ENCODE measurements around the gene CXCR5.

Gene CXCR5

DNA sequence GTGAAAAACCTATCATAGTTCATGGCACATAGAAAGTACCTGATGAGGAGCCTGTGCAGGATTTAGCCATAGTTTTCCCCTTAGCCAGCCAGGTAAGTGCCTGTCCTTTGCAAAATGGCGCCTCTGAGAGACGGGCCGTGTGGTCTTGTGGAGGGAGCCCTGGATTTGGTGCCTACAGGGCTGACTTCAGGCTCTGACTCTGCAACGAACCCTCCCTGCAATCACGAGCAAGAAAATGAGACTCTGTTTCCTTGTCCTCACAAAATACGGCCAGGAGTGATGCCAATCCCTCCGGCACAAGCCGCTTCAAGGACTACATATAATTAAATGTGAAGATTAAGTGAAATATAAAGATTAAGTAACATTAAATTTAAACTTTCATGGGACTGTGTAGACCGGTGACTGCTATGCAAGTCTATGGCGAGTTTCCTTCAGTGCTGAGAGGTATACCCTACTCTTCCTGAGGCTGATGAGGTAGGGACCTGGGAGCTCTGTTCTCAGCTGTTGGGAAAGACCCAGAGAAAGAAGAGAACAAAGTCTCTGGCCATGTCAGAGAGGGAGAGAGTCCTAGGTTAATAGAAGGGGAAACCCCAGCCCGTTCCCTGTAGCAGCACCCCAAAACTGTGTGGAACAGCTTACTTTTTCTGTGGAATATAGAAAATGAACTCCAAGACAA, 6.1 kb upstream of the CXCR5 start:
- DNase-seq = no peak

DNA sequence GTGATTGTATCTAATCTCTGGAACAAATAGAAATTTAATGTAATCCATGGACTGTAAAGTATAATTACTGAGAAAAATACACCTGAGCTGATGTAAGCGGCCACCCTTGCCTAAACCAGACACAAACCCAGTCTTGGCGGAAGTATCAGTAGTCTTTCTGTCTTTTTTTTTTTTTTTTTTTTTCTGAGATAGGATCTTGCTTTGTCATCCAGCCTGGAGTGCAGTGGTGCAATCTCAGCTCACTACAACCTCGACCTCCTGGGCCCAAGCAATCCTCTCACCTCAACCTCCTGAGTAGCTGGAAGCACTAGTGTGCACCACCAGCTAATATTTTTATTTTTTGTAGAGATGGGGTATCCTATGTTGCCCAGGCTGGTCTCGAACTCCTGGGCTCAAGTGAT, 5.5 kb upstream of the CXCR5 start:
- peak; percentile 56 for DNase-seq

DNA sequence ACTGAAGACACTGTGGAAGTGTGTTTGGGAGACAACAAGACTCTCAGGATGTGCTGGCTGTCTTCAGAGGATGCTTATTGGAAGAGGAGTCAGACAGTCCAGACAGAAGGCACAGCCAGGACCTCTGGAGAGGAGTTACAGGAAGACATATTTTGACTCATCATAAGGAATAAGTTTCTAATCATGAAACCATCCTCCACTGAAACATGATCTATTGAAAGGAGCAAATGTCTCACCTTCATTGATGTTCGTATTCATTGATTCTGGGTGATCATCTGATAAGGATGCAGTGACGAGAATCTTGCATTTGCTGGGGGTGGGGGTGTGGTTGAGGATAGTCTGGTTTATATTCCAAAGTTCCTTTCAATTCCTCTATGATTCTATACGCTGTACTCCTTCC, 2.5 kb upstream of the CXCR5 start:
- DNase-seq = no peak

DNA sequence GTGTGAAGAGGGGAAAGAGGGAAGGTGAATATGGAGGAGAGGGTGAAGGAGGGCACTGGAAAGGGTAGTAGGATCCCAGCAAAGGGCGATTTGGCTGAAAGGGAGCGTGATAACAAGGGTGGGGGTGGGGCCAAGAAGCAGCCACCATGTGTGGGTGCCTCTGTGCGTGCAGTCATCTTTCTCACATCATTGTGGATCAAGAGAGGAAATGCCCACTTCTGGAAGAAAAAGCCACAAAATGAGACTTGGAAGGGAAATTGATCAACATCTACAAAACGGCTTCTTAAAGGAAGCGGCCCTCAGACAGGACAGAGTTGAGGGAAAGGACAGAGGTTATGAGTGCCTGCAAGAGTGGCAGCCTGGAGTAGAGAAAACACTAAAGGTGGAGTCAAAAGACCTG, 1.2 kb upstream of the CXCR5 start:
- no peak for DNase-seq

DNA sequence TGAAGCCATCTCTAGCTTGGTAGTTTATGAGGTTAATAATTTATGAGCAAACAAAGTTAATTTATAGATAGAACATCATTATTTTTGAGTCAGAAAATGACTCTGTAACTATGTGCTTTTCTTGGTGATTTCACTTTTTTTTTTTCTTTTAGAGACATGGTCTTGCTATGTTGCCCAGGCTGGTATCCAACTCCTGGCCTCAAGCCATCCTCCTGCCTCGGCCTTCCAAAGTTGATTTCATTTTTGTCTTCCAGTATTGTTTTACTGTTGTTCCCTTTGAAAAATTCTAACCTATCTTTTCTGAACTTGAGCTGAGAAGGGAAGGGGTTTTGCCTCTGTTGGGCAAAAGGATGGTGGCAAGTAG, 706 bp upstream of the CXCR5 start:
- no peak for DNase-seq

DNA sequence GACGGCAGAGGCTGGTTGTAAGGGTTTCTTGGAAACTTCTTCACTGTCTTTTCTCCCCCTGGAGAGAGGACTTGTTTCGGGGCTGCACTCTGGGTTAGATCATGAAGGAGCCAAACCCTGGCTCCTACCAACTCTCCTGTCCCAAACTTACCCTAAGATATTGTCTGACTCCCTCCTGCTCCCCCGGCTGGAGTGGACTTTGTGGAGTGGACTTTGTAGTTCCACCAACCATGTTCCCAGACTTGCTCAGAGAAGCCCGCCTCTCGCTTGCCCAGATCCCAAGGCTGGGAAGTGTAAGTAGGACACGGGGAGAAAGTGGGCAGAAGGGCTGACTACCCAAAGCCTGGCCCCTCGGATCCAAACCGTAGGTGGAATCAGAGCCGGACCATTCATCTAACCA, 1.2 kb downstream of the CXCR5 start:
- no peak for DNase-seq

DNA sequence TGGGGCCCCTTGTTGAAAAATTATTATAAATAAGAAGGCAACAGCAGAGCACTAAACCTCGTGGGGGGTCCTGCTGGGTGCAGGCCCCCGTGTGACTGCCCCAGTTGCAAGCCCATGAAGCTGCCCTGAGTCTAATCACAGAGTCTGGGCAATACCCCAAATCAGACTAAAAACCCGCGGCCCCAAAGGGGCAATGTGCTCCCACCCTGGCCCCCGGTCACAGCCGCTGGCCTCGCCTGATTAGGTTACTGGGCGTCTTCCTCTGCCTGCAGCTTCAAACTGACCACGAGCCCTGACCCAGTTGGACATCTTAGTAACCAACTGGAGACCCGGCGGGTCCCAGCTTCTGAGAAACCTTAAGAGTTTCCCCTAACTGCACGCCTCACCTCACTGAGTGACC, 1.6 kb downstream of the CXCR5 start:
- no peak for DNase-seq

DNA sequence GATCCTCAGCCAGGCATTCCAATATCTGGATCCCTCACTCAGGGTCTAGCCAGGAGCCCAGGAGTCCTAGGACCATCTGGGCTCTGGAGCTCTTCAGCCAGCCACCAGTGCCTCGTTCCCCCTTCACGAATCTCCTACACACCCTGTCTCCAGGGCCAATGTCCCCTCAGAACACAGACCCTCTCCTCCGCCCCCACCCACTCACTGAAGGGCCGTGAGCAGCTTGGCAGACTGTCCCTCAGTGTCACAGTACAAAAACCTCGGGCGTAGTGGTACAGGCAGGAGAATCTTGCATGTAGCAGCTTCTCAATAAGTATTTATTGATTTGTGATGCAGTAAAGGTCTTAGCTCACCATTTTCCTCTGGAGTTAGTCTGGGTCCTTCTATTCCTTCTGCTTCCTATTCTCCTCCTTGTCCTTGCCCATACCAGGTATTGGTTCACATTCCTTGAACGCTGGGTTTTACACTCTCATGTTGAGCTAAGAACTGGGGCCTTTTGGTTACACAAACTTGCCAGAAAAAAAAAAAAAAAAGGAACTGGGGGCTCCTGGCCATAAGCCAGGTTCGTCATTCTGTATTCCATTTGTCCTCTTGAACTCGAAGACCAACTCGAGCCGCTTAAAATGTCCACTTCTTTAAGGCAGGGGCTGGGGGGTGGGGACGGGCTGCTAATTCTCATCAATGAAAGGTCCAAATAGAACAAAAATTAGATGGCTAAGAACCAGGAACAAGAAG, 2.3 kb downstream of the CXCR5 start:
- no peak for DNase-seq

DNA sequence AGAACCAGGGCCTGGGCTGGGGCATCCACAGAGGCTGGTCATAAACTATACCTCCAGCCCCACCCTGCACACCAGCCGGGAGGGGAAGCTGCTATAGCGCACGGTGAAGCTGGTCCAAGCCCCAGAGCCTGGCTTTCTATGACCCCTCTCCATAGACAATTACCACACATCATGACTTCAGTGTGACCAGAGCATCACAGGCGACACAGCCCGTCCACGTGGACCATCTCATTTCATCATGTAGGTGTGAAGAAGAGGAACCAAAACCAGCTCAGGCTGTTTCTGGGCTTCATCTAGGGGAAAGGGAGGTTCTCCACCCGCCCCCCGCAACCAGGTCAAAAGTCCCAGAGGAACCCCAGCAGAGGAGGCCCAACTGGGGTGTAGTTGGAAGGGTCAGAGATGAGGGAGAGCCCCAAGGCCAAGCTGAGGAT, 3.0 kb downstream of the CXCR5 start:
- DNase-seq = no peak

DNA sequence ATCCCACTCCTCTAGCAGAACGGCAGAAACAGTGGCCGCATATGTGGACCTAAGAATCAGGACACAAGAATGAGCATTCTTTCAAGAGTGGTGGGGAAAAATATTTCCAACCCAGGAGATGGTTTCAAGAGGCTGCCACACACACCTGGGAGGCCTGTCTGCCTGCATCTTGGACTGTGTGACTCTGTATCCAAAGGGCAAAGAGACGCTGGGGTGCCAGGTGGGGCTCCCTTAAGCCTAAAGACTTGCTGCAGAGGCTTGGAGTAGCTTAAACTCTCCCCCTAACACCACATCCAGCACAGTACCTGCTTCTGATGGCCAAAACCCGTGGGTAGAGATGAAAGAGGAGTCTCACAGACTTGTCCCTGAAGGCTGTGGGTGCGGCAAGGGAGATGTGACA, 3.5 kb downstream of the CXCR5 start:
- DNase-seq = no peak

DNA sequence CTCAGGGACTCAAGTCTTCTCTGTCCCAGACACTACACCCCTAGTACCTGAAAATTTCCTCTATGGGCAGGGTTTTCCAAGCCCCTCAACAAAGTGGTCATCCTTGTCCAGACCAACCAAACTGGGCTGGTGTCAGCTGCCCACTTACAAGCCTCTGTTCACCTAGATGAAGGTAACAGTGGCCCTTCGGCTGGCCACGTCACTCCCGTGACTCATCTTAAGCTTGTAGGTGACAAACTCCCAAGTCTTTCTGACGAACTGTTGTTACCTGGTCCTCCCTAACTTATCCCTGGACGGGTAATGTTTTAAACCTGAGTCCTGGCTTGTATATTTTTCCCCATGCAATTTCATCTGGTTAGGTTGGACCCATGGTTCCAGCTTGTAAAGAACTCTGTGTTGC, 4.7 kb downstream of the CXCR5 start:
- no peak for DNase-seq

DNA sequence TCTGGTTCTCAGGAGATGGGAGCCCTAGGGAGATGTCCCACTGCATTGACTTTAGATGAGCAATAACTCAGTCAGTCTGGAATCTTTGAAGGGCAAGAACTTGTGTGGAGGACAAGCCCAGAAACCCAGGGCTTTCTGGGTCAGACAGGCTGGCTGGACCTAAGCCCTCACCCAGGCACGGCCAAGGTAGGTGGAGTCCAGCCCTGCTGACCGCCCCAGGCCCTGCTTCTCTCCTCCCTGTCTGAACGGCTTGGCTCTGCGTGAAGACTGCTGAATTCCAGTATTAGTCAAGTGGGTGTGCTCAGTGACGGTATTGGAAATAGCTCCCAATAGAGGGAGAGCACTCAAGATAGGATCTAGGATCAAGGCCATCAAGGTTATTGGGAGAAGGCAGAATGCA, 6.1 kb downstream of the CXCR5 start:
- DNase-seq = no peak

DNA sequence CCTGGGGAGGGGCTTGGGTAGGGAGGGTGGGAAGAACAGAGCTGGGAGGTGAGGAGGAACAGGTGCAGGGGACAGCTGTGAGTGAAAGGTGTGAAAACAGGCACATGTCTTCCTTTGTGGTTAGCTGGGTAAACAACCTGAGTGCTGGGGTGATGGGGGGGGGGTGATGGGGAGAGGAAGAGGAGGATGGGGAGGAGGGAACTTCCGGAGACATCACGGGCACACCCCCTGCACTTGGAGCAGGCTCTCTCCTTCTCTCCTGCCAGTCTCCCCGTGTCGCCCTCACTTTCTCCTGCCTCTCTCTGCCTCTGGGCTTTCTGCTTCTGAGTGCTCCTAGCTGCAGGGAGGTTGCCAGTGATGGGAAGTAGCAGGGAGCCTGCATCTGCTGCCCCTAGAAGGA, 8.8 kb downstream of the CXCR5 start:
- peak; percentile 80 for DNase-seq

DNA sequence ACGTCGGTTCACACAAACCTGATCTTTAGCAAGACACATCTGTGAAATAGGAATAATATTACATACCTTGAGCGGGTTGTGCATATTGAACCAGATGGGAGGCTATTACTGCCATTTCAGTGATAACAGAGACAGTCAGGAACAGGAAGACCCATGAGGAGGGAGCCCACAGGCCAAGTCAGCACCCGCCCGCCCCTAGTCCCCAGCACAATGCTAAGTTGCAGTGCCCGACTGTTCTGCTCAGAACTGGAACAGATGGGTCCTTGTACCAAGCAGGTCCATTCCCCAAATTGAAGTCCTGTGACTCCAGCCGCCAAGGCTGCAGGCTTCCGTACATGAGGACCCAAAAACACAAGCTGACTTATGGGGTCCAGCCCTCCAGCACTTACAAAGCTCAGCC, 9.3 kb downstream of the CXCR5 start:
- no peak for DNase-seq

DNA sequence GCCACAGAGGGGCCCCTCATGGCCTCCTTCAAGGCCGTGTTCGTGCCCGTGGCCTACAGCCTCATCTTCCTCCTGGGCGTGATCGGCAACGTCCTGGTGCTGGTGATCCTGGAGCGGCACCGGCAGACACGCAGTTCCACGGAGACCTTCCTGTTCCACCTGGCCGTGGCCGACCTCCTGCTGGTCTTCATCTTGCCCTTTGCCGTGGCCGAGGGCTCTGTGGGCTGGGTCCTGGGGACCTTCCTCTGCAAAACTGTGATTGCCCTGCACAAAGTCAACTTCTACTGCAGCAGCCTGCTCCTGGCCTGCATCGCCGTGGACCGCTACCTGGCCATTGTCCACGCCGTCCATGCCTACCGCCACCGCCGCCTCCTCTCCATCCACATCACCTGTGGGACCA, 10.0 kb downstream of the CXCR5 start:
- DNase-seq = no peak

DNA sequence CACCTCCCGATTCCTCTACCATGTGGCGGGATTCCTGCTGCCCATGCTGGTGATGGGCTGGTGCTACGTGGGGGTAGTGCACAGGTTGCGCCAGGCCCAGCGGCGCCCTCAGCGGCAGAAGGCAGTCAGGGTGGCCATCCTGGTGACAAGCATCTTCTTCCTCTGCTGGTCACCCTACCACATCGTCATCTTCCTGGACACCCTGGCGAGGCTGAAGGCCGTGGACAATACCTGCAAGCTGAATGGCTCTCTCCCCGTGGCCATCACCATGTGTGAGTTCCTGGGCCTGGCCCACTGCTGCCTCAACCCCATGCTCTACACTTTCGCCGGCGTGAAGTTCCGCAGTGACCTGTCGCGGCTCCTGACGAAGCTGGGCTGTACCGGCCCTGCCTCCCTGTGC, 10.5 kb downstream of the CXCR5 start:
- DNase-seq = no peak

DNA sequence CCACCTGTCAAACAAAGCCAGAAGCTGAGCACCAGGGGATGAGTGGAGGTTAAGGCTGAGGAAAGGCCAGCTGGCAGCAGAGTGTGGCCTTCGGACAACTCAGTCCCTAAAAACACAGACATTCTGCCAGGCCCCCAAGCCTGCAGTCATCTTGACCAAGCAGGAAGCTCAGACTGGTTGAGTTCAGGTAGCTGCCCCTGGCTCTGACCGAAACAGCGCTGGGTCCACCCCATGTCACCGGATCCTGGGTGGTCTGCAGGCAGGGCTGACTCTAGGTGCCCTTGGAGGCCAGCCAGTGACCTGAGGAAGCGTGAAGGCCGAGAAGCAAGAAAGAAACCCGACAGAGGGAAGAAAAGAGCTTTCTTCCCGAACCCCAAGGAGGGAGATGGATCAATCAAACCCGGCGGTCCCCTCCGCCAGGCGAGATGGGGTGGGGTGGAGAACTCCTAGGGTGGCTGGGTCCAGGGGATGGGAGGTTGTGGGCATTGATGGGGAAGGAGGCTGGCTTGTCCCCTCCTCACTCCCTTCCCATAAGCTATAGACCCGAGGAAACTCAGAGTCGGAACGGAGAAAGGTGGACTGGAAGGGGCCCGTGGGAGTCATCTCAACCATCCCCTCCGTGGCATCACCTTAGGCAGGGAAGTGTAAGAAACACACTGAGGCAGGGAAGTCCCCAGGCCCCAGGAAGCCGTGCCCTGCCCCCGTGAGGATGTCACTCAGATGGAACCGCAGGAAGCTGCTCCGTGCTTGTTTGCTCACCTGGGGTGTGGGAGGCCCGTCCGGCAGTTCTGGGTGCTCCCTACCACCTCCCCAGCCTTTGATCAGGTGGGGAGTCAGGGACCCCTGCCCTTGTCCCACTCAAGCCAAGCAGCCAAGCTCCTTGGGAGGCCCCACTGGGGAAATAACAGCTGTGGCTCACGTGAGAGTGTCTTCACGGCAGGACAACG, 11.7 kb downstream of the CXCR5 start:
- peak; percentile 76 for DNase-seq

DNA sequence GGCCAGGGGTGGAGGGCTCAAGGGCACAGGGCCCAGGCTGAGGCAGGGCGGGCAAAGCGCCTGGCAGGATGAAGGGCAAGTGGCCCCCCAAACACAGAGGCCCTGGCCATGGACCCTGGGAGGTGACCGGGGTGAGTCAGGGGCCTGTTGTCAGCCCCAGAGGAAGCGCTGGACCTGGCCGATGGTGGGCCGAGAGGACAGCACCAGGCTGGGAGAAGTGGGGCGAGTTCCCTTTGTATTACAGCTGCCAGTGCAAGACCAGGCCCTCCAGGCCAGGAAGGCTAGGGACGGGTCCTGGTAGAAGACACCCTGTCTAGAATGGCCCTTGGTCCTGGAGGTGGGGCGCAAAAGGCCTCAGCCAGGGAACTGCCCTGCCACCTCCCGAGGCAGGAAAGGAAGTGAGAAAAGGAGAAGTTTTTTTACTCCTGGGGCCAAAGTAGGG, 12.8 kb downstream of the CXCR5 start:
- no peak for DNase-seq

DNA sequence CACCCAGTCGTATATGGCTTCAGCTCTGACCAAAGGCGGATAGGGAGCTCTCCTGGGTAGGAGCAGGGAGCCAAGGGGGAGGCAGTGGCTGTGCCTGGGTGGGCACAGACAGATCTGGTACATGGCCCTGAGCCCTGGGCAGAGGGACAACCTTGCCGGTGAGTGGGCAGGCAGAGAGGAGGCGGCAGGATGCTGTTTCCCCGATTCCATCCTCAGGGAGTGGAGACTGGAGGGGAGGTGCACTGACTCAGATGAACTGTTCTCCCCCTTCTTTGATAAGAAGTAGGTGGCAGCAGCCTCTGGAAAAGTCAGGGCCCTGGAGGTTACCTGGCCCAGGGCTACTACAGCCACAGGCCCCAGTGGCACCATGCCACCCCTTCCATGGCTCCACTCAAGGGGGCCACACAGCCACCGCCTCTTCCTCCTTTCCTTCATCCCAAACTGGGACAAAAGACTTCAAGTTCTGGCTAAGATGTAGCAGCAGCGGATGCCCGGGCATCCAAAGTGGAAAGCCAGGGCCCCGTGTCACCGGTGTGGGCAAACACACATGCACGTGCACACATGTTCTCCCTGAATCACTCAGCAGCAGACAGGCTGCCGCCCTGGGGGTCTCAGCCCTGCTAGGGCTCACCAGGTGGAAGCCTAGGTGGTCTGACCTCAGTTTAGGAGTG, 13.4 kb downstream of the CXCR5 start:
- no peak for DNase-seq

DNA sequence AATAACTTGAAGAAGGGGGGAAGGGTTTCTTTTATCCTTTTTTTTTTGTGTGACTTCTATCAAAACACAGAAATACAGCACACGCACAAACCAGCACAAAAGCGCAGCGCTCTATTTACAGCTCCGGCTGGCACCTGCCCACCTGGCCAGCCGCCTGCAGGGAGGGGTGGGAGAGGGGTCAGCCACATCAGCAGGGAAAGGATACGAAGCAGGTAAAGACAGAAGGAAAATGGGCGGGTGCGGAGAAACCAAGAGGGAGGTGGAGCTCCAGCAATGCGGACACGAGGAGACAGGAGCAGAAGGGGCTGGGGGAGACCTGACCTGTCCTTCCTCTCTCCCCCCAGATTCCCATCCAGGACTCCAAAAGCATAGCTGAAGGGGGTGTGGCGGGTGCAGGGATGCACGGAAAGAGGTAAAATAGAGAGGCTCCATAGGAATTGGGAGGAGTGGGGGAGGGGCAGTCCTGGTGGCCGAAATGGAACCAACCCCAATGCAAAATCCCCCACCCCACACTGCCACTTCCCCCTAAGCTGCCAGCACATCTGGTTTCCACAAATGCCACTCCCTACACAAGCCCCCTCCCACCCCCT, 14.1 kb downstream of the CXCR5 start:
- no peak for DNase-seq

DNA sequence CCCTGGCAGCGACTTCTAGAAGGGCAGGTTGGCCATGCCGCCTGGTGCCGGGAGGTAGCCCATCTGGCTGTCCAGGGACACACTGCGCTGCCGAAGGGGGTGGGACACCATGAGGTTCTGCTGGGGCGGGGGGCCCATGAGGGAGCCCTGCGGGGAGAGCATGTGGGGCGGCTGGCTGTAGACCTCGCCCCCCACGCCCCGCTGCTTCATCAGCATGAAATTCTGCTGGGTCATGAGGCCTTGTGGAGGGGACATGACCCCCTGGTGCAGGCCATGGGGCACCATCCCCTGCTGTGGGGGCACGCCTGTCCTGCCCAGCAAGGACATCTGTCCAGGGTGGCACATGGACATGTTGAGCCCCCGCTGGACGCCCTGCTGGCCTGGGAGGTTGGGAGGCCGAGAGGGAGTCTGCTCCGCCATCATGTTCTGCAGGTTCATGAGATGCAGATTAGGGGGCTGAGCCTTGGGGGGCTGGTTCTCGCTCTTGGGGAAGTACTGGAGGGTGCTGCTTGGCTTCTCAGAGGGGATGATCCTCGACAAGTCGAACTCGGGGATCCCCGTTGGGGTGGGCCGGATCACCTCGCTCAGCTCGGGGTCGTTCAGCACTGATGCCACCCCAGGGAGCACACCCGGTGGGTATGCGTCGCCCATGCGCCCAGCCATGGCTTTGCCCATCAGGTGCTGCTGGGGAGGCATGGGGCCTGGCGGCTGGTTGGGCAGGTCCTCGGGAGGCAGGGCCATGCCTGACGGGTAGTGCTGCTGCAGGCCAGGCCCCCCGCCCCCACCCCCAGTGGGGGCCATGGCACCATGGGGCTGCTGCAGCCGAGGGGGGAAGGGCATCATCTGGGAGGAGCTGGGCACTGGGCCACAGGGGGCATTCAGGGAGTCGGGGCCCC, 15.0 kb downstream of the CXCR5 start:
- DNase-seq = no peak

DNA sequence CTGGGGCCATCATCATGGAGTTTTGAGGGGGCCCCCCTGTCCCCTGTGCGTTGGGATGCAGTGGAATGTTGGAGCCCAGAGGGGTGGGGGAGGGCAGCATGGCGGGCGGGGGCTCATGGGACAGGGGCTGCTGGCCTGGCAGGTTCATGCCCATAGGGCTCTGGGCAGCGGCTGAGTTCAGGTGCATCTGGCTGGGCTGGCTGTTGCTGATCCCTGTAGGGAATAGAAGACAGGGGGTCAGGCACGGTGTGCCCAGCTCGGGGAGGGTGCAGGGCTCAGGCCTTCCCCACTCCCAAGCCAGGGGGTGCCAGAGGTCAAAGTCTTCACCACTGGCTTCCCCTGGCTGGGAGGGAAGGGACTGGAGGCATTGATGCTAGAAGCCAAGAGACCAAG, 15.6 kb downstream of the CXCR5 start:
- DNase-seq = no peak
